CD4-positive, alpha-beta T cell treated with Interleukin-12 subunit alpha and Interleukin-12 subunit beta, for 1 hour (primary cell): ENCODE measurements around the gene CLTRN.

Source experiments
- DNase-seq: peaks from one replicate; pipeline ENCODE4 v3.0.0-alpha.2; 2020

Gene CLTRN

GRCh38 chrX:15646543-15646942, 18.1 kb downstream of the CLTRN start:
- DNase-seq = no peak

GRCh38 chrX:15646031-15646430, 18.6 kb downstream of the CLTRN start:
- DNase-seq = no peak

- DNase-seq = no peak
Observed at GRCh38 chrX:15645266-15645665, 19.3 kb downstream of the CLTRN start.

GRCh38 chrX:15644560-15644872, 20.1 kb downstream of the CLTRN start:
- DNase-seq = no peak

- DNase-seq = no peak
Observed at GRCh38 chrX:15643786-15644559, 20.6 kb downstream of the CLTRN start.

GRCh38 chrX:15631637-15632036, 33.0 kb downstream of the CLTRN start:
- no peak for DNase-seq

GRCh38 chrX:15623054-15623453, 41.6 kb downstream of the CLTRN start:
- no peak for DNase-seq

- DNase-seq = no peak
Observed at GRCh38 chrX:15619053-15619755, 45.4 kb downstream of the CLTRN start.

- DNase-seq = no peak
Observed at GRCh38 chrX:15617111-15617510, 47.5 kb downstream of the CLTRN start.

GRCh38 chrX:15616531-15616930, 48.1 kb downstream of the CLTRN start:
- DNase-seq = no peak

- DNase-seq = no peak
Observed at GRCh38 chrX:15607067-15607466, 57.5 kb downstream of the CLTRN start.

GRCh38 chrX:15606136-15606535, 58.5 kb downstream of the CLTRN start:
- DNase-seq = no peak

- DNase-seq = no peak
Observed at GRCh38 chrX:15605226-15605625, 59.4 kb downstream of the CLTRN start.

GRCh38 chrX:15602761-15603160, 61.8 kb downstream of the CLTRN start:
- DNase-seq = no peak

GRCh38 chrX:15601932-15602331, 62.7 kb downstream of the CLTRN start:
- DNase-seq = no peak

GRCh38 chrX:15600745-15601144, 63.9 kb downstream of the CLTRN start, which contains the start of gene ACE2:
Gene ACE2 (minus strand): TSS chrX:15600960. CDS start chrX:15600911, 49 bp downstream.
- DNase-seq = no peak

GRCh38 chrX:15600049-15600448, 64.6 kb downstream of the CLTRN start:
- no peak for DNase-seq

- no peak for DNase-seq
Observed at GRCh38 chrX:15599461-15599860, 65.1 kb downstream of the CLTRN start.

GRCh38 chrX:15598026-15598425, 66.6 kb downstream of the CLTRN start:
- no peak for DNase-seq

GRCh38 chrX:15594371-15594770, 70.2 kb downstream of the CLTRN start:
- no peak for DNase-seq

- no peak for DNase-seq
Observed at GRCh38 chrX:15579778-15580747, 84.5 kb downstream of the CLTRN start.
